Ascending aorta (tissue), 2 donors: Measurements from ENCODE around the gene TSPY10. TPM values are rescaled to one million over a fixed set of nuclear protein-coding genes. Genes with fewer than 3 reads are reported as not detected.
"Not testable (repeated sequence)": the region's sequence is repeated elsewhere in the genome, so short reads cannot be mapped to it uniquely, and the experiment has no call there.

Source experiments
- DNase-seq, 2 donors: peaks; one replicate each; pipeline ENCODE4 v3.0.0-alpha.2; 2019; ENCODE audit warnings: low spot score in 2 of 2
- H3K27ac ChIP-seq, 2 donors: fragments of 200-600 bp; sonication (generic); one replicate each; pipeline ENCODE4 v1.5.1; 2016 to 2017; ENCODE audit warnings: mild to moderate bottlenecking in 1 of 2
- H3K27me3 ChIP-seq: fragments of 200-600 bp; sonication (generic); one replicate; pipeline ENCODE4 v1.5.1; 2017
- H3K36me3 ChIP-seq, 2 donors: fragments of 200-600 bp; sonication (generic); one replicate each; pipeline ENCODE4 v1.5.1; 2016
- H3K4me1 ChIP-seq, 2 donors: fragments of 200-600 bp; sonication (generic); one replicate each; pipeline ENCODE4 v1.5.1; 2016 to 2017; ENCODE audit warnings: mild to moderate bottlenecking in 1 of 2
- H3K4me3 ChIP-seq, 2 donors: fragments of 200-600 bp; sonication (generic); one replicate each; pipeline ENCODE4 v1.5.1; 2016 to 2017; ENCODE audit warnings: mild to moderate bottlenecking in 1 of 2
- H3K9me3 ChIP-seq, 2 donors: fragments of 200-600 bp; sonication (generic); one replicate each; pipeline ENCODE4 v1.5.1; 2016
- intact Hi-C: fragments of 100-400 bp; cut with DNase I; formaldehyde crosslinking; loops from one replicate; pipeline ENCODE4 v1.15.1; 2023
- total RNA-seq: library from RNA; depleted of rRNA; stranded (reverse); fragments of >200 nt; gene quantifications from one replicate; pipeline ENCODE4 v1.1.0, GENCODE V29; 2016

TSPY10 gene
- not detected for total RNA-seq

- H3K9me3 ChIP-seq, H3K4me1 ChIP-seq, H3K36me3 ChIP-seq, H3K4me3 ChIP-seq, DNase-seq, H3K27me3 ChIP-seq, H3K27ac ChIP-seq, intact Hi-C loops: not testable (repeated sequence)
Observed at GRCh38 chrY:9527580-9527979, at the start of gene TSPY10. TSS of gene TSPY10 (plus strand) at chrY:9527880. CDS start at chrY:9527926, 46 bp downstream.

- H3K27ac ChIP-seq, intact Hi-C loops, H3K4me1 ChIP-seq, H3K27me3 ChIP-seq, H3K9me3 ChIP-seq, H3K4me3 ChIP-seq, DNase-seq, H3K36me3 ChIP-seq: not testable (repeated sequence)
Observed at GRCh38 chrY:9486967-9487366, 40.7 kb upstream of the TSPY10 start, which contains the start of gene TSPY9. TSS of gene TSPY9 (plus strand) at chrY:9487267. CDS start at chrY:9487313, 46 bp downstream.

- intact Hi-C loops, H3K36me3 ChIP-seq, DNase-seq, H3K9me3 ChIP-seq, H3K27me3 ChIP-seq, H3K27ac ChIP-seq, H3K4me1 ChIP-seq, H3K4me3 ChIP-seq: not testable (repeated sequence)
Observed at GRCh38 chrY:9504396-9504795, 23.3 kb upstream of the TSPY10 start.

- H3K4me1 ChIP-seq, H3K27ac ChIP-seq, H3K9me3 ChIP-seq, H3K27me3 ChIP-seq, DNase-seq, H3K4me3 ChIP-seq, H3K36me3 ChIP-seq, intact Hi-C loops: not testable (repeated sequence)
Observed at GRCh38 chrY:9516287-9516686, 11.4 kb upstream of the TSPY10 start.

Other genes with a start within 250 kb of the TSPY10 start
- gene TSPY4, start 190.4 kb upstream of the TSPY10 start, total RNA-seq, result not detected
- not detected for gene TSPY8, start 170.1 kb upstream of the TSPY10 start, total RNA-seq
- gene TSPY3, start 129.5 kb upstream of the TSPY10 start, total RNA-seq, result not detected
- not detected for gene TSPY1, start 60.9 kb upstream of the TSPY10 start, total RNA-seq
- gene TSPY9, start 40.6 kb upstream of the TSPY10 start, total RNA-seq, result not detected